Fibroblast of skin of right biceps (primary cell): Measurements from ENCODE around the gene INTS7.

Experiments
- DNase-seq: peaks from one replicate; pipeline ENCODE4 v3.0.0-alpha.2; 2013

Gene INTS7

GRCh38 chr1:211902624-211903291 is 132.6 kb downstream of the INTS7 start:
- DNase-seq, result no peak

GRCh38 chr1:211901945-211902344 is 133.4 kb downstream of the INTS7 start:
- no peak for DNase-seq

DNA sequence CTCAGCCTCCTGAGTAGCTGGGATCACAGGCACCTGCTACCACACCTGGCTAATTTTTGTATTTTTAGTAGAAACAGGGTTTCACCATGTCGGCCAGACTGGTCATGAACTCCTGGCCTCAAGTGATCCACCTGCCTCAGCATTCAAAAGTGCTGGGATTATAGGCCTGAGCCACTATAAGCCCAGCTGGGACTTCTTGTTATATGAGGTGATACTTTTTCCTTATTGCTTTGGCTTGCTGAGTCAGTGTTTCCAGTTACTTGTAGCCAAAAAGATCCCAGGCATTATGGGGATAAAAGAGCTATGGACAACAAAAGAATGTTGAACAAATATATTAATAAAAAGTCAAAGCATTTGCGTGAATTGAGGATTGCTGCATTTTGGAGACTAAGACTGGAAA is 134.9 kb downstream of the INTS7 start:
- DNase-seq, result no peak

DNA sequence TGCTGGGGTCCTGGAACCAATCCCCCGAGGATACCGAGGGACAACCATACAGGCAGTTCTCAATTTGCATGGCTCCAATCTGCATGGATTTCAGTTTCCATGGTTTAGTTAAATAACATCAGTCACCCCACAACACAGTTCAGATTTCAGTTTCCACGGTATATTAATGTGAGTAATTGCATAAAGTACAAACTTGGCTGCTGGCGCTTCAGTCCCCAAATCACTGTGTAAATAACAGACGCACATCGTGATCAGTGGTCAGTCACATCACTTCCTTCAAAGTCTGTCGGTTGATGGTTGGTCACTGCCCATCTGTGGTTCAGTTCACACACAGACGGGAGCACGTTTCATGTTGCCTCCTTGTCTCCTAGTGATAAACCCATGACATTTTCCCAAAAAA is 138.4 kb downstream of the INTS7 start:
- DNase-seq, result no peak

- no peak for DNase-seq
Measured at GRCh38 chr1:211895126-211895759, 140.1 kb downstream of the INTS7 start.

GRCh38 chr1:211894312-211894711 is 141.0 kb downstream of the INTS7 start:
- DNase-seq, result no peak

DNA sequence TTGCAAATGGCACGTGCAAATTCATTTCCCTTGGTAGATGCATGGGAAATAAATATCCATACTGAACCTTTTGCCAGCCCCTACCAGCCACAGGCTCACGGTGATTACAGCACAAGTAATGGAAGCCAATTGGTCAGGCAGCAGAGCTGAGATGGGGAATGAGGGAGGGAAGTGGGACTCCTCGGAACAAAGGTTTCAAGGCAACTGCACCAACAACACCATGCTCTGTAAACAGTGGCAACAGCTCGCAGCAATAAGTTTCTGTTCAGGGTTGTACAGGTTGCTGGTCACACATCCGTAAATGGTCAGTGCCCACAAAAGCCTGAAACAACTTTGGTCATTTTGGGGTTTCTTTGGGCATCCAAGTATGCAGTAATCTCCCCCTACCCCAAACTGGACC is 142.1 kb downstream of the INTS7 start:
- no peak for DNase-seq

DNA sequence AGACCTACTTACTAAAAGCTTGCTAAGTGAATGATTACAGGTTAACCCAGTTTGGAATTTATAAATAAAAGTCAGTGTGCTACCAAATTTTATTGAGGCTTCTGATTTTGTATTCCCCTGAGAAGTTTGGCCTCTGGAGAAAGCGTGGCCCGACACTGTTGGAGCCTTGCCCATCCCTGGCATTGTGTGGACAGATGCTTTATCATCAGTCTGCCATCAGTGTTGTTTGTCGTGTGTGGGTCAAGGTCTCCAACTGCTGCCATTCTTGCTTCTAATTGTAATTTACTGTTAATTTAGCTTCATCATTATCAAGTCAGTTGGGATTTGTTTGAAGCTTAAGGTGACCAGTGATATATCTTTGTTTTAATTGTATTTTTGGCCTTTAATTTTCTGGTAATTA is 142.8 kb downstream of the INTS7 start:
- no peak for DNase-seq

GRCh38 chr1:211891708-211892107 is 143.6 kb downstream of the INTS7 start:
- no peak for DNase-seq
